Omental fat pad (tissue), 4 donors: ENCODE measurements around the gene TKTL1. TPM values are rescaled to one million over a fixed set of nuclear protein-coding genes. Genes with fewer than 3 reads are reported as not detected.
"Not testable (repeated sequence)": the region's sequence is repeated elsewhere in the genome, so short reads cannot be mapped to it uniquely, and the experiment has no call there.

Source experiments
- ATAC-seq: fragments of 150-250 bp; one replicate; pipeline ENCODE4 v1.9.1; 2016; ENCODE audit warnings: mild to moderate bottlenecking, moderate library complexity; ENCODE audit not compliant: low FRiP score
- DNase-seq: peaks from one replicate; pipeline ENCODE4 v3.0.0-alpha.2; 2019; ENCODE audit warnings: low spot score
- CTCF ChIP-seq, 3 donors: fragments of 450-650 bp; IDR thresholded peaks; one replicate each; pipeline ENCODE4 v1.5.1; 2016 to 2017; ENCODE audit warnings: antibody characterized with exemption in 3 of 3, mild to moderate bottlenecking in 3 of 3, moderate library complexity in 2 of 3
- total RNA-seq, 4 donors: library from RNA; depleted of rRNA; stranded (reverse); fragments of >200 nt; gene quantifications; one replicate each; pipeline ENCODE4 v1.1.0, GENCODE V29; 2016

Gene TKTL1
- total RNA-seq, 4 donors from 2014 or later = 0.38 to 0.48 TPM; not detected in 2

- ATAC-seq = no peak
- TF ChIP-seq CTCF (IDR thresholded peaks at IDR 0.05) = no peak
- DNase-seq = no peak
Observed at GRCh38 chrX:154327038-154327820, 31.6 kb downstream of the TKTL1 start.

- no peak for ATAC-seq
Observed at GRCh38 chrX:154328646-154329045, 33.1 kb downstream of the TKTL1 start.

GRCh38 chrX:154329294-154329693 lies 33.7 kb downstream of the TKTL1 start:
- DNase-seq = no peak
- ATAC-seq = no peak
- TF ChIP-seq CTCF (IDR thresholded peaks at IDR 0.05) = no peak

More at GRCh38 chrX:154328646-154329045, 33.1 kb downstream of the TKTL1 start:
- TF ChIP-seq CTCF (IDR thresholded peaks at IDR 0.05) = no peak
- no peak for DNase-seq

GRCh38 chrX:154332561-154332960 lies 37.0 kb downstream of the TKTL1 start:
- ATAC-seq (no peak), DNase-seq (no peak)
- no peak for TF ChIP-seq CTCF (IDR thresholded peaks at IDR 0.05)

GRCh38 chrX:154333116-154333515 lies 37.5 kb downstream of the TKTL1 start:
- DNase-seq (no peak), ATAC-seq (no peak)
- no peak for TF ChIP-seq CTCF (IDR thresholded peaks at IDR 0.05)

GRCh38 chrX:154333837-154334271 lies 38.3 kb downstream of the TKTL1 start:
- ATAC-seq (no peak), DNase-seq (no peak)
- TF ChIP-seq CTCF (IDR thresholded peaks at IDR 0.05) = no peak

- DNase-seq (no peak), ATAC-seq (no peak)
- TF ChIP-seq CTCF (IDR thresholded peaks at IDR 0.05) = no peak
Observed at GRCh38 chrX:154334496-154334895, 38.9 kb downstream of the TKTL1 start.

GRCh38 chrX:154341399-154342298 lies 46.1 kb downstream of the TKTL1 start:
- not testable (repeated sequence) for DNase-seq
- ATAC-seq = peak; percentile 85

- ATAC-seq, DNase-seq: not testable (repeated sequence)
Observed at GRCh38 chrX:154343063-154343462, 47.5 kb downstream of the TKTL1 start.

GRCh38 chrX:154343620-154344019 lies 48.0 kb downstream of the TKTL1 start:
- ATAC-seq = peak; percentile 5

More at GRCh38 chrX:154343620-154344019, 48.0 kb downstream of the TKTL1 start:
- DNase-seq = not testable (repeated sequence)
